Parathyroid adenoma (tissue), 2 donors: ENCODE measurements around the gene SLC9A8.

Source experiments
- H2AFZ ChIP-seq: fragments of 300-600 bp; sonication (generic); one replicate; pipeline ENCODE4 v1.7.0; 2017; ENCODE audit warnings: antibody characterized with exemption, mild to moderate bottlenecking
- H3K27ac ChIP-seq: fragments of 300-600 bp; sonication (generic); one replicate; pipeline ENCODE4 v1.7.0; 2017
- H3K27me3 ChIP-seq: fragments of 300-600 bp; sonication (generic); one replicate; pipeline ENCODE4 v1.7.0; 2017; ENCODE audit warnings: low read length; ENCODE audit not compliant: control insufficient read depth, insufficient read depth
- H3K36me3 ChIP-seq: fragments of 300-600 bp; sonication (generic); one replicate; pipeline ENCODE4 v1.7.0; 2017; ENCODE audit warnings: low read length; ENCODE audit not compliant: control insufficient read depth, insufficient read depth
- H3K4me1 ChIP-seq: fragments of 300-600 bp; sonication (generic); one replicate; pipeline ENCODE4 v1.7.0; 2017; ENCODE audit warnings: control low read depth
- H3K4me2 ChIP-seq: fragments of 300-600 bp; sonication (generic); one replicate; pipeline ENCODE4 v1.7.0; 2017; ENCODE audit warnings: low read length
- H3K4me3 ChIP-seq: fragments of 300-600 bp; sonication (generic); one replicate; pipeline ENCODE4 v1.7.0; 2017; ENCODE audit warnings: low read depth, low read length
- H3K79me2 ChIP-seq: fragments of 300-600 bp; sonication (generic); one replicate; pipeline ENCODE4 v1.7.0; 2017; ENCODE audit warnings: control low read depth
- H3K9ac ChIP-seq: fragments of 300-600 bp; sonication (generic); one replicate; pipeline ENCODE4 v1.7.0; 2017; ENCODE audit warnings: mild to moderate bottlenecking
- H3K9me3 ChIP-seq: fragments of 300-600 bp; sonication (generic); one replicate; pipeline ENCODE4 v1.7.0; 2017; ENCODE audit warnings: low read length; ENCODE audit not compliant: control insufficient read depth
- TF ChIP-seq, protein P1 (sequence below): fragments of 300-600 bp; sonication (generic); IDR thresholded peaks from one replicate; pipeline ENCODE4 v1.7.0; 2017; ENCODE audit warnings: antibody characterized with exemption, mild to moderate bottlenecking
- donor health status: primary hyperparathyroidism.

The SLC9A8 gene

DNA sequence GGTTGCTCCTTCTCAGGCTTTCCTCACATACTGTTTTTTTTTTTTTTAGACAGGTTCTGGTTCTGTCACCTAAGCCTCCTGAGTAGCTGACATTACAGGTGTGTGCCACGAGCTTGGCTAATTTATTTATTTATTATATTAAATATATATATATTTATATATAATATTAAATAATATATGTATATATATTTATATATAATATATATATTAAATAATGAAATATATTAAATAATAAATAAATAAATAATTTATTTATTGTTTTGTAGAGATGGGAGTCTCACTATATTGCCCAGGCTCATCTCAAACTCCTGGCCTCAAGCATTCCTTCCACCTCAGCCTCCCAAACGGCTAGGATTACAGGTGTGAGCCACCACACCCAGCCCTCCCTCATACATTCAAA, 28.3 kb upstream of the SLC9A8 start:
- no peak overlapping the region for H3K27ac ChIP-seq
- TF ChIP-seq, protein P1, sequence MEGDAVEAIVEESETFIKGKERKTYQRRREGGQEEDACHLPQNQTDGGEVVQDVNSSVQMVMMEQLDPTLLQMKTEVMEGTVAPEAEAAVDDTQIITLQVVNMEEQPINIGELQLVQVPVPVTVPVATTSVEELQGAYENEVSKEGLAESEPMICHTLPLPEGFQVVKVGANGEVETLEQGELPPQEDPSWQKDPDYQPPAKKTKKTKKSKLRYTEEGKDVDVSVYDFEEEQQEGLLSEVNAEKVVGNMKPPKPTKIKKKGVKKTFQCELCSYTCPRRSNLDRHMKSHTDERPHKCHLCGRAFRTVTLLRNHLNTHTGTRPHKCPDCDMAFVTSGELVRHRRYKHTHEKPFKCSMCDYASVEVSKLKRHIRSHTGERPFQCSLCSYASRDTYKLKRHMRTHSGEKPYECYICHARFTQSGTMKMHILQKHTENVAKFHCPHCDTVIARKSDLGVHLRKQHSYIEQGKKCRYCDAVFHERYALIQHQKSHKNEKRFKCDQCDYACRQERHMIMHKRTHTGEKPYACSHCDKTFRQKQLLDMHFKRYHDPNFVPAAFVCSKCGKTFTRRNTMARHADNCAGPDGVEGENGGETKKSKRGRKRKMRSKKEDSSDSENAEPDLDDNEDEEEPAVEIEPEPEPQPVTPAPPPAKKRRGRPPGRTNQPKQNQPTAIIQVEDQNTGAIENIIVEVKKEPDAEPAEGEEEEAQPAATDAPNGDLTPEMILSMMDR: no peak
- H3K27me3 ChIP-seq: no peaks in the 10 kb centered on the region
- no peak overlapping the region for H3K9ac ChIP-seq
- no peak overlapping the region for H2AFZ ChIP-seq
- no peak overlapping the region for H3K4me3 ChIP-seq
- no peaks in the 10 kb centered on the region for H3K36me3 ChIP-seq
- H3K79me2 ChIP-seq: no peaks in the 10 kb centered on the region
- H3K9me3 ChIP-seq: no peaks in the 10 kb centered on the region
- no peak overlapping the region for H3K4me2 ChIP-seq
- H3K4me1 ChIP-seq: peaks cover under 1% of the 10 kb centered on the region

DNA sequence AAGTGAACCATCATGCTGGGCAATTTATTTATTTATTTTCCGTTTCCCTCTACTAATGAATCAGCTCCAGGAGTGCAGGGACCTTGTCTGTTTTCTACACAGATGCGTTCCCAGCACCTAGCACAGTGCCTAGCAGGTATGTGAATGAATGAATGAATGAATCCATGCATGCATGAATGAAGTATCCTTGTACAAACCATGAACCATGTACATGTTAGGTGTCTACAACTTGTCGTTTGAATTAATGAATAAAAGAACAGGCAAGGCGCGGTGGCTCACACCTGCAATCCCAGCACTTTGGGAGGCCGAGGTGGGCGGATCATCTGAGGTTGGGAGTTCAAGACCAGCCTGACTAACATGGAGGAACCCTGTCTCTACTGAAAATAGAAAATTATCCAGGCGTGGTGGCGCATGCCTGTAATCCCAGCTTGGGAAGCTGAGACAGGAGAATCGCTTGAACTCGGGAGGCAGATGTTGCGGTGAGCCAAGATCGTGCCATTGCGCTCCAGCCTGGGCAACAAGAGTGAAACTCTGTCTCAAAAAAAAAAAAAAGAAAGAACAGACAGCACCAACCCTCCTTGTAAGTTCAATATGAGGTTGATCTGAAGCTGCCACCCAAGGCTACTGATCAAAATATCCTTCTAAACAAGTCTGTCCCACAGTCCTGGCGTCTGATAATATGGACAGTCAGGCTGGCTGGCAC, 27.3 kb upstream of the SLC9A8 start:
- Histone ChIP-seq H3K27ac (no peak overlapping the region), H3K36me3 (no peaks in the 10 kb centered on the region), H2AFZ (no peak overlapping the region), H3K4me2 (no peak overlapping the region), H3K4me1 (peaks cover 11% of the 10 kb centered on the region), H3K79me2 (no peaks in the 10 kb centered on the region), H3K9ac (no peak overlapping the region), H3K9me3 (no peaks in the 10 kb centered on the region), H3K4me3 (no peak overlapping the region), H3K27me3 (no peaks in the 10 kb centered on the region)
- TF ChIP-seq, protein P1: no peak

DNA sequence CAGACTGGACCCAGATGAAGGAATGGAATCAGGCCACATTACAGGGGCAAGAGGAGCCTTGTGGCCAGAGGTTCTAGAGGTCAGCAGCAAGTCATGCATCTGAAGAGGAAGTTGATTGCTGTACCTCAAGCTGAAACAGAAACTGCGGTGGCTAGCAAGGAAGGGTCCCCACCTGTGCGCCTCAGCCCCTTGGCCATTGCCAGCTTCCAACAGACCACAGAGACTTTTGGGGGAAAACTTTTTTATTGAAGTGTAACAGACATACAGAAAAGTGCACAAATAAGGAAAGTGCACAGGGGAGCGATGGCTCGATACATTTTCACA, 26.8 kb upstream of the SLC9A8 start:
- no peaks in the 10 kb centered on the region for H3K27me3 ChIP-seq
- no peak overlapping the region for H3K27ac ChIP-seq
- H3K4me1 ChIP-seq: peaks cover 12% of the 10 kb centered on the region
- H3K9ac ChIP-seq: no peak overlapping the region
- no peaks in the 10 kb centered on the region for H3K9me3 ChIP-seq
- H3K4me3 ChIP-seq: no peak overlapping the region
- H3K79me2 ChIP-seq: no peaks in the 10 kb centered on the region
- no peaks in the 10 kb centered on the region for H3K36me3 ChIP-seq
- no peak overlapping the region for H3K4me2 ChIP-seq
- no peak overlapping the region for H2AFZ ChIP-seq
- TF ChIP-seq, protein P1: no peak

DNA sequence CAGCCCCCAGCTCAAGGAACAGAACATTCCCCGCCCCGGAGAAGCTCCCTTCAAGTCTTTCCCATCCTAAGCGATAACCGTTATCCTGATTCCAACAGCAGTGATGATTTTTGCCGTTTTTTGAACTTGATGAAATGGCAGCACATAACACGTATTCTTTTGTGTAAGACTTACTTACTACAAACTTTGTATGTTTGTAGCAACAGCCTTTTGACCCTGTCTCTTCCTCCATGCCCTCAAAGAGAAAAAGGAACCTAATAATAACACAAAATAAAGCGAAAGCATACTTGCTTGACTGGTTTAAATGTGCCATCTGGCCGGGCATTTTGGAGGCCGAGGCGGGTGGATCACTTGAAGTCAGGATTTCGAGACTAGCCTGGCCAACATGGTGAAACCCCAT, 26.4 kb upstream of the SLC9A8 start:
- Histone ChIP-seq H3K27me3 (no peaks in the 10 kb centered on the region), H3K79me2 (no peaks in the 10 kb centered on the region), H3K4me1 (peaks cover 12% of the 10 kb centered on the region), H3K9me3 (no peaks in the 10 kb centered on the region), H3K27ac (no peak overlapping the region), H3K36me3 (no peaks in the 10 kb centered on the region), H3K4me3 (no peak overlapping the region), H3K4me2 (no peak overlapping the region), H3K9ac (no peak overlapping the region), H2AFZ (no peak overlapping the region)
- TF ChIP-seq, protein P1: no peak

DNA sequence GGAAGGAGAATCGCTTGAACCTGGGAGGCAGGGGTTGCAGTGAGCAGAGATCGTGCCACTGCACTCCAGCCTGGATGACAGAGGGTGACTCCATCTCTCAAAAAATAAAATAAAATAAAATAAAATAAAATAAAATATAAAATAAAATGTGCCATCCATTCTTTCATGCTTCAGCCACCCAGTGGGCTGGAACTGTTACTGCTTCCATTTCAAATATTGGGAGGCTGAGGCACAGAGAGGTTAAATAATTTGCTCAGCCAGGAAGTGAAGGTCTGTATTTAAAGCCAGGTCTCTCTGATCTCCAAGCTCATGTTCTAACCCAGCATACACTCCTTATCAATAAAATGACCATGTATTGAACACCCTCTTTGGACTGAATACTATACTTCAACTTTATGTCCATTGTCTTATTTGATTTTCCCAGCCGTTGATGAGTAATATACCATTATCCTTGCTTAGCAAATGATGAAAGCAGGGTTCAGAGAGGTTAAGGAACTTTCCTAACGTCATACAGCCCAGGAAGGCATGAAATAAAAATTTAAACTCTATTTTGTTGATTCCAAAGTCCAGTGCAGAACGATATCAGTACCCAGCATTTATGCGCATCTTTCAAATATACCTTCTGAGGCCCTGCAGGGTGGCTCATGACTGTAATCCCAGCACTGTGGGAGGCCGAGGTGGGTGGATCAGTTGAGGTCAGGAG, 25.8 kb upstream of the SLC9A8 start:
- Histone ChIP-seq H2AFZ (no peak overlapping the region), H3K4me1 (peaks cover 12% of the 10 kb centered on the region), H3K4me3 (no peak overlapping the region), H3K9me3 (no peaks in the 10 kb centered on the region), H3K79me2 (no peaks in the 10 kb centered on the region), H3K36me3 (no peaks in the 10 kb centered on the region), H3K4me2 (no peak overlapping the region), H3K27ac (no peak overlapping the region), H3K27me3 (no peaks in the 10 kb centered on the region), H3K9ac (no peak overlapping the region)
- TF ChIP-seq, protein P1: no peak
